HG03439 (cell line): ENCODE measurements around the gene LMAN1L.

Experiments
- ATAC-seq: cut with Tn5 transposase; IDR thresholded peaks from one replicate; pipeline ENCODE4 v1.9.1; 2021; ENCODE audit warnings: mild to moderate bottlenecking, moderate library complexity; ENCODE audit not compliant: unreplicated experiment

The LMAN1L gene

DNA sequence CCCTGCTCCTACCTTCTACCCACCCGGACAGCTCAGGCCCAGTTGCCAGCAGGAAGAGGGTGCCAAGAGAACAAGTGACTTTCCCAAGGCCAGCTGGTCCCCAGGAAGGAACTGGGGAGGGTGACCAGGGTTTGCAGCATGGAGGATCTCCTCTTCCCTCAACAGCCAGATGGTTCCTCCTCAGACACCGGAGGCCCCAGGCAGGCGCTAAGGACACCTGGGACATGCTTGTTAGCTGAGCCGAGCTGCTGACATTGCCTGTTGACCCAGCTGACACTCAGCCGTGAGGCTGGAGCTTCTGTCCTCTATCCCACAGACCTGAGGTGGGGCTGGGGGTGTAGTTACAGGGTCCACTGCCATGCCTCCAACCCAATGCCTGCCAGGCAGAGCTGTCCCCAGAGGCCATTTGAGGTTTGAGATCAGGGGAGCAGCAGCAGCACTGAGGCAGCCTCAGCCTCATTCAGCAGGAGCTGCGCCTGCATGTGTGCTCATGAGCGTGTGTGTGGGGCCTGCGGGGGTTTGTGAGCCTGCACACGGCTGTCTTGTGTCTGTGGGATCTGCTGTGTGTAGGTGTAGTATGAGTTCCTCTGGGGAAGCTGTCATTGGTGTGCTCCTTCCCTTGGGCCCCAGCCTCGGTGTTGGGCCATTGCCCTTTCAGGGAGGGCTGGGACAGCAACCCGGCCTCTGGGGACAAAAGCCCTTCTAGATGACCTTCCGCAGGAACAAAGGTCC, 20.9 kb downstream of the LMAN1L start:
- ATAC-seq: no peak

DNA sequence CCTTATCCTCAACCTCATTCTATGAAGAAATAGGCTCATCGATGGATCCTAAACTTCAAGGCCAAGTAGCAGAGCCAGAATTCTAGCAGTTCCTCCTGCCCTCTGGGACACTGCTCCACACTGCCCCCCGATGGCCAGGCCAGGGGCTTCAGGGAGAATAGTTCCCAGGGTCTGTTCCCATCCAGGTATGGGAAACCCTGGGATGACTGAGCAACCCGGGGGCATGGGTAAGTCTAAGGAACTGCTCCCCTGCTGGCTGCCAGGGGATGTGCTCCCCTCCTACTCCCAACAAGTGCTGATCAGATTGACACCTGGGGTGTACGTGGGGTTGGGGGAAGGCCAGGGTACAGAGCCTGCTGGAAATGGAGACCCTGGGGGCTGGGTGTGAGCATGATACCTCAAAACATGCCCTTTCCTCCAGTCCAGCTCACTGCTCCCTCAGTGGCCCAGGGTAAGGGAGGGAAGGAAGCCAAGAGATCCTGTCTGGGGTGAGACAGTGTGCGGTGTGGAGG, 22.7 kb downstream of the LMAN1L start:
- ATAC-seq: no peak

DNA sequence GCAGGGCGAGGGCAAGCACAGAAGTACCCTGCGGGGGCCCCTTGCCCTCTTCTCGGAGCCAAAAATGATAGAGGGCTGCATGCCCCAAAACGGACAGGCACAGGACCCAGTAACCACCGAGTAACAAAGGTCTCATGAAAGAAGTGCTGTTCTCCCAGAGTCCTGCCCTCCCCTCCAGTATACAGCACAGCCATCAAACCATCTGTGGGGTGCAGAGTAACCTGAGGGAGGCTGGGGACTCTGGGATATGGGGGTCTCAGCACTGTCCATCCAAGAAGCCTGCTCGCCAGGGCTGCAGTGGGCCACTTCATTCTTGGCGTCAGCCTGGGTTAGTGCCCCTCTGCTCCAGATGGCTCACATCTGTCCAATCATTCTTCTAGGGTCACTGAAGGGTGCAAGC, 24.2 kb downstream of the LMAN1L start:
- no peak for ATAC-seq

DNA sequence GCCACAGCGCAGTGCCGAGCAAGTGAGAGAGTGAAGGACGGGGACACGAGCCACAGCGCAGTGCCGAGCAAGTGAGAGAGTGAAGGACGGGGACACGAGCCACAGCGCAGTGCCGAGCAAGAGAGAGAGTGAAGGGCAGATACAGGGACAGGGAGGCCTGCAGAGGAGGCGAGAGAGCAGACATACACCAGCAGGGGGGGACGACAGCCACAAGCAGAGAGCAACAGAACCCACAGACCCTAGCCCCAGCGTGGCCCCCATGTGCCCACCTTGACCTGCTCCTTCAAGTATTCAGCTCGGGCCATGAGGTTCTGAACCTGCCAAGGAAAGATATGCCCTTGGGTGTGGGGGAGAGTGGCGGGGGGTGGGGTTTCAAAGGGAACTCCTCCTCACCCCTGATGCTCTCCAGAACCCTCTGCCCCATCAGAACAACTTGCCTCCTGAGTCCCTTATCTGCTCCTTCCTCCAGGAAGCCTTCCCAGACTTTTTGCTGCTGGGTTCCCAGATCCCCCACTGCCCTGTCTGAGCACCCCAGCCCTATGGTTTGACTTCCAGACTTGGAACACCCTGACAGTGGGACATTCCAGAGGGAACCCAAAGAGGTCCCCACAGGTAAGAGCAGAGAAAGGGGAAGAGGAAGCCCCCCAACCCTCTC, 25.0 kb downstream of the LMAN1L start:
- no peak for ATAC-seq

DNA sequence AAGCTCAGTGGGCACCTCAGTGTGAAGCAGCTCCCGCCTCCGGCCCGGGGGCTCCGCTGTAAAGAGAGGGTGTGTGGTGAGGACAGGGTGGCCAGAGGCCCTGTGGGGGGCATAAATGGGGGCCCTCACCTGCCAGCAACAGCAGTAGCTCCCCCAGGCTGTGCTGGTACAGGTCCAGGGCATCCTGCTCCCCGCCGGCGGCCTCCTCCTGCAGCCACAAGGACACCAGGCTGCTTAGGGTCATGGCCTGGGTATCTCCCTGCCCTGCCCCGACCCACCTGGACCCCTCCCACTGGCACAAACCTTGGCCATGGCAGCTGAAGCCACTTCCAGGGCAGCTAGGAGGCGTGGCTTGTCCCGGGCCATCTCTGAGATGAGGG, 25.5 kb downstream of the LMAN1L start:
- ATAC-seq: no peak

DNA sequence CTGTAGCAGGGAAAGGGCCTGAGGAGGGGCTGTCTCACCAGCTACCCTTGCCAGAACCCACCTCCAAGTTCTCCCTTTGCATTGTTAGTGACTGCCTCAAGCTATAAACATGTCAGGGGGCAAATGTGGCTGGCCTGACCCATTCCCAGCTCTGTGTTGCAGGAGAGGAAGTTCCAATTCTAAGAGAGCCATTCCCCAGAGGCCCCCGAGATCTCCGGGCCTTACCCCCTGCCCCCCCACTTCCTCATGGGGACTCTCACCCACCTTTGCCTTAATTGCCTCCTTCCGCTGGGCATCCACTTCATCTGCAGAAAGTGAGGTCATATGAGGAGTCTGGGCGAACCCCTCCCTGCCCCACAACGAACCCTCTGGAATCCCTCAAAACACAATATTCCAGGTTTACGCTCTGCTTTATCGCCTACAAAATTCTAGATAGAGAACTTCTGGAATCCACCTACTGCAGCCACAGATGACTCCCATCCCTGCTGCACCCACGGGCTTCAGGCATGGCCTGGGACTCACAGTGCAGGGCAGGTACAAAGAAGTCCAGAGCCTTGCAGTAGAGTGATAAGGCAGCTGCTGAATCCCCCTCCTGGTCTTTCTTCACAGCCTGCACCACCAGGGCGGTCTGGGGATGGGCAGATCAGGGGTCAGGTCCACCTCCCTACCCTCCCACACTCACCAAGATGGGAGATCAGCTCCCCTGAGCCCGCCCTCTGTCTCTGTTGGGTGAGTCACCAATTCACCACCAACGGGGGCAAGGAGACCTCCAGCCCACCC, 26.3 kb downstream of the LMAN1L start:
- ATAC-seq: no peak

DNA sequence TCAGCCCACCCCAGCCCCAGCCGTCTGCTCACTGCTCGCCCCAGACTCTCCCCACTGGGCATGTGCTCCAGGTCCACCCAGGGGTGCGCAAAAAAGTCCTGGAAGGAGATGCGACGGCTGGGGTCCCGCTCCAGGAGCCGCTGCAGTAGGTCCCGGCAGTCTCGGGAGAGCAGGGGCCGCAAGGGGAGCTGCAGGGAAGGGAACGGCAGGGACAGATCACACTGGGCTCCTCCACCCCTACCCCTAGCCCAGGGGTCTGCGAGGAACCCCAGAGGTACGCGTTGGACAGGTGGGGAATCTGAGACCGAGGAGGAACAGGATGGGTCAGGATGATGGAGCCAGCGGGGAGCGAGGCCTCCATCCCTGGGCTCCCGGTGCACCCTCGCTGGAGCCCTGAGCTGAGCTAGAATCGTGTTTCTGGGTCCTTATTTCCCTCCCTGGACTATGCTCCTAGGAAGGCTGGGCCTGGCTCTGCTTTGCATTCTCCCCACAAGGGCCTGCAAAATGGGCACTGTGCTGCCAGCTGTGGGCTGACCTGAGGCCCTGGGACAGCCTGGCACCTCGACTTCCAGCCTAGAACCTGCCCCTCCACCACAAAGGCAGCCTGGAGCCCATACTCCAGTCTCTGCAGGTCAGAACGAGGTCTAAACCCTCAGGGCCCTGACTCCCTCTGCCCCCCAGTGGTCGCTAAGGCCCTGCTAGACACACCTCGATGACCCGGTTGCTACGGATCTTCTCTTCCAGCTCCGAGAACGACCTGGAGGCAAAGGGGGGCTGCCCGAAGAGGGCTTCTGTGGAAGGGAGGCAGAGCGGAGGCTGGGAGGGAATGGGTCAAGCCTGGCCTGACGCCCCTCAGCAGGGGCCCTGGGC, 27.1 kb downstream of the LMAN1L start:
- no peak for ATAC-seq

DNA sequence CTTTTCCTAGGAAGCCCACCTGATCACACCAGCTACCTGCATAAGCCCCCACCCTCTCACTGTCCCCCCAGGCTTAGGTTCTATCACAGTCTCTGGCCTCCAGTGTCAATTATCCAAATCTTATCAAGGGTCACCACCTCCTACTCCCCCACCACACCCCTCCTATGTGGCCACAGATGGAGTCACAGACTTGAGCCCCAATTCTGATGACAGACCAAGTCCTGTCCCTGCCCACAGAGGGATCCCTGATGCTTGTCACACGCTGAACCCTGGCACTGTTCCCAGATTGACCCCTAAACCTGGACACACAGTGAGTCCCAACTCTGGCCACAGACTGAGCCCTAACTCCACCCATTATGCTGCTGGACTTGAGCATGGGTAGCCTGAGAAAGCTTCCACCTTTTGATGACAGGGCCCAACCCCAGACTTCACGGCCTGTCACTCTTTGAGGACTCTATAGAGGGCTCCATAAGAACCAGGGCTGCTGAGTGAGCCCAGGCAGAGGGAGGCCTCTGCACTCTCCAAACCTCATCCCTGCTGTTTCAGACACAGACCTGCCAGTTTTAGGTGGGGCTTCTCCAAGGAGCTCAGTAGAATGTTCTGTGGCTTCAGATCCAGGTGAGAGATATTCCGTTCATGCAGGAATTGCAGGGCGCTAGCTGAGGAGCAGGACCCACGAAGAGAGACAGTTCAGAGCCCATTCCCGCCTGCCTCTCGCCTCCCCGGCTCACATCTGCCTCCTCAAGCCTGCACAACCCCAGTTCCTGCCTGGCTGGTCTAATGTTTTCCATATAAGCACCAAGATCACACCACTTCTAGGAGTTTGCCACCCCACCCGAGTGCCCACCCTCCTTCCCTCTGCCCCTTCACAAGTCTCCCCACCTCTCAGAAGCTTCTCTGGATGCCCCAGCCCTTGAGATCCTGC, 28.5 kb downstream of the LMAN1L start:
- no peak for ATAC-seq

DNA sequence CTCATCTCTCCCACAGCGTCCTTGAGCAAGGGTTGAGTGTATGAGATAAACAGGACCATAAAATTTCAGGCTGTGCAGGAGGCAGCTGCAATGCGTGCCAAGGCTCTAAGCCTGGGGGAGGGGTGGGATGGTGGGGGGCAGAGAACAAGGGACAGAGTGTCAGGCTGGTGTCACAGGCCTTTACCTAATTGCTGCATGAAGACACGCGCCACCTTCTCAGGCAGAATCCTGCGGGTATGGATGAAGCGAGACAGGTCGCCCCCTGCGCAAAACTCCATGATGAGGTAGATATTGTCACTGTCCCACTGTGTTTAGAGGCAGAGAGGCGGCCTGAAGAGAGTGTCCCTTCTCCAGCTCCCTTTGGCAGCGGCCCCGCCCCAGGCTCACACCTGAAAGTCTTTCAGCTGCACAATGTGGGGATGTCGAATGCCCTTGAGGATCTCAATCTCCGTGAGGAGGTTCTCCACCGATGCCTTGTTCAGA, 29.3 kb downstream of the LMAN1L start:
- no peak for ATAC-seq

DNA sequence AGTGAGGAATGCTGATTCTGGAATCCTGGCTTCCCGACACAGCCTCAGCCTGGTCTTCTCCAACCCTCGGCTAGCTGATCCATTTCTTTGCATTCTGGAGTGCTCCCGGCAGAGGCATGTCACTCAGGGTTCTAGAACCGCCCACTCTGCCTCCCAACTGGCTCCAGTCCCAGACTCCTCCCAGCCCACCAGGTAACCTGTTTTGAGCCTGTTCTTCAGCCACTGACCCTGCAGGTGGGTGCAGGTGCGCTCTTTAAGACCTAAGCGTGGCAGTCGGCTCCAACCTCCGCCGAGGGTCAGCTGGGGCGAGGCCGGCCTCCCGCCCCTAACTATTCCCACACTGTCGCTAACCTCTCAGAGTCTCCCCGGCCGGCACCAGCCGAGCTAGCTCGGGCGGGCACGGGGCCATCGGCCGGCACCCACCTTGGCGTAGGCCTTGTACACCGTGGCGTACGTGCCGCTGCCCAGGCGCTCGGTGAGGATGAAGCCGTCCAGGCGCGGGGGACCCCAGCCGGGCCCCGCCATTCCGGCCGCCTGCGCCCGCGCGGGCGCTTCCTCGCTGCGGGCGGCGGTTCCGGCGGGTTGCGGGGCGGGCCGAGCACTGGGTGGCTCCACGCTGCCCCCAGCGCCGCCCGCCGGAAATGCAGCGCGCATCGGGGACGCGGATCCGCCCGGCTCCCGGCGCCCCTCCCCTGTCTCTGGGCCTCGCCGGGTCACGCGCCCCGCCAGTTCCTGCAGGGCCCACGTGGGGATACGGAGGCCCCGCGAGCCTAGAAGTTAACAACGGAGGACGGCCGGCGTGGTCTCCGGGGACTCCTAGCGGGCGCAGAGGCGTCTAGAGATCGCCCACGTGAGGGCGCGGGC, 30.2 kb downstream of the LMAN1L start, which contains the start of gene ULK3:
Gene ULK3, minus strand, starts transcription at position 576 of the 864 bp plus-strand sequence. Its CDS starts 51 bp downstream, at position 525.
- ATAC-seq: peak; percentile 81

DNA sequence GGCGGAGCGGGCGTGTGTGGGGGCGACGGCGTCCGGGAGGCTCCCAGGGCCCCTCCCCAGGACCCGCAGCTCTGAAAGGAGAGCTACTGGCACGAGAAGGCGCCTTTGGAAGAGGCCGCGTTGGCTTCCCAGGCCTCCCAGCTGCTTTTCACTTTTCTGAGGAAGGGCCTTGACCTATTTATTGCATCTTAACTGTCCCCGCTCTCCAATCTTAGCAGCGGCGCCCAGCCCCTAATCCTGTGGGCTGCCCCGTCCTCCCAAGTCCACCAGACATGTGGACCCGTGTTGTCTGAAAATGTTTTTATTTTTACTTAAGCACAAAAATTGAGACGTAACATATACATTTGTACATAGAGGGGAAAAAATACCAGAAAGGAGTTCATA, 30.8 kb downstream of the LMAN1L start:
- no peak for ATAC-seq

DNA sequence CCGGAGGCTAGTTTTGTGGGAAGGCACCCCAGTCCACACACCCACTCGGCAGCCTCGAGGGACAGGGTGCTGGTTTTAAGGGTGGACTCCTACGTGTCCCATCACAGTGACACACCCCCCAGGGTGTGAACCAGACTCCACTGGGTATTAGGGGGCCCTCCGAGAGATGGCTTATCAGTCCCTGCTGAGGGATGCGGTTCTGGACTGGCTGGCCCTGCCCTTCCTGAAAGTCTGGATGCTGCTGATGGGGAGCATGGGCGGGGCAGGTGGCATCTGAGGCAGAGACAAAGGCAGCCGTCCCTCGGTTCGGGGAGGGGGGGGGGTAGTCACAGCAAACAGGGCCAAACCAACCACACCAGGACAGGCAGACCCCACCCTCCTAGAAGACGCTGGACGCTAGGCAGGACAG, 31.3 kb downstream of the LMAN1L start:
- no peak for ATAC-seq

DNA sequence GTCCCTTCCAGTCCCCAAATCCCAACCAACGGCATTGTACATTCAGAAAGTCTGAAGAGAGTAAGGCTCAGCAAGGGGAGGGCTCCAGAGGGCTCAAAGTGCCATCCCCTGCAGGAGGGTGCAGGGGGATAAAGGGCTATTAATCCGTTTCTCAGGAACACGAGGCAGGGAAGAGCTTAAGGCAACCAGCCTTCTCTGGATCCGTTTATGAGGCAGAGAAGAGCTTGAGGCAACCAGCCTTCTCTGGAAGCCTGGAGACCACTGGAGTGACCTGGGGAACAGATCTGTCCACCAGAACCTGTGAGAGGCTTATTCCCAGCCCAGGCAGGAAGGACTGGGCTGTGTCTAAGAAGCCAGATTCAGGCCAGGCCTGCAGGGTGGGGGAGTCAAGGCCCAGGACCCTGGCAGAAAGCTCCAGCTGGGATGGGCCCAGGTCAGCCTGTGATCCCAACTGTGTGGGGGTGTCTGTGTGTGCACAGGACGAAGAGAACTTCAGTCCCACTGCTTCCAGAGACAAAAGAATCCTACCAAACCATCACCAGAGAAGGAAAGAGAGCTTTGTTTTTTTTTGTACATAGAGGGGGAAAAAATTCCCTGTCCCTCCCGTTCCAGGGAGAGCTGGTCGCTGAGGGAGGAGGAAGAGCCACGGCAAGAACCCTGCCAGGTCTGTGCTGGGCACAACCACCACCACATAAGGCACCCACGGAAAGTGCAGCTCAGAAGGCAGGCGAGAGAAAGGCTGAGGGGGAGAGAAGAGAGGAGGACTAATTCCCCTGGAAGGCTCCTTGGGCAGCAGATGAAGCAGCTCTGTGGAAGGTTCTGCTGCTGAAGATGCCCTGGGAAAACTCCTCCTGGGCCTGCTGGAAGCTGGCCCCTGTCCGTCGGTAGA, 31.9 kb downstream of the LMAN1L start:
- ATAC-seq: no peak

DNA sequence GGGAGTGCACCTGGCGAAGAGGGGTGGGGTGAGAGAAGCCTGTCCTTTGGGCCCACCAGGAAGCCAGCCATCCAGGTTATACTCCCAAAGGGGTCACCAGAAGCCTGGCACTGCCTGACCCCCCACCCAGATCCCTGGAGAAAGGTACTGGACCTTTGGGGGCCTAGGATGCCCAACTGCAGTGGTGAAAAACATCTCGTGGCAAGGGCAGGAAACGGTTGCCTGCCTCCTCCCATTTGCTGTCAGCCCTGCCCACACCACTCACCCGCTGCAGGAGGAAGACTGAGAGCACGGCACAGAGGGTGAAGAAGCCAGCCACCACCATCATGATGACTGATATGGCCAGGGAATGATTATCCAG, 32.6 kb downstream of the LMAN1L start:
- no peak for ATAC-seq

DNA sequence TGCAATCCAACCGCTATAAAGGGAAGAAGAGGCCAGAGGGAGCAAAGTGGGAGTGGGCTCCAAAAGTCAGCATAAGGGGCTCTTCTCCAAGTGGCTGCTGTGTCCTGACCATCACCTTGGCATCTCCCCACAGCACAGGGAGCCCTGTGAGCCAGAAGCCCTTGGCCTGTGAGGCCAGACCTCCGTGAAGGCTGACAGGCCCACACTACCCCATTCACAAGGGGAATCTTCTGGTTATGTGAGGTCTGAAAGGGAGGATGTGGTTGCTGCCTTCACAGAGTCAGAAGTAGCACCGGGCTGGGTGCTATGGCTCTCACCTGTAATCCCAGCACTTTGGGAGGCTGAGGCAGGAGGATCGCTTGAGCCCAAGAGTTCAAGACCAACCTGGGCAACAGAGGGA, 32.9 kb downstream of the LMAN1L start:
- ATAC-seq: no peak

DNA sequence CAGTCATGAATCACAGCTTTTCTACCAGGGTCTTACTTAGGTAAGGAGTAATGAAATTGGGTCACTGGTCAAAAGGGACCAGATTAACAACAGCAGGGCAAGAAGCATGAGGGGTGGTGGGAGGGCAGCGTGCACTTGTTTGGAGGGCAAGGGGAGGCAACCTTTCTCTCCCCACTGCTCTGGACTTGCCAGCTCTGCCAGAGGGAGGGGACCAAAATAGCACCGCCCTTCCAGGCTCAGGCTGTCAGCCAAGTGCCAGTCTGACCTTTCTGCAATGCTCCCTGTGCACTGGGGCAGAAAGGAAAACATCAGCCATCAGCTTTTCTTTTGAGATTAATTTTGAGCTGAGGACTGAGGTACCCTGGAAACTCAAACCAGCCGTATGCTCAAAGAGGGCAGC, 34.8 kb downstream of the LMAN1L start:
- no peak for ATAC-seq

DNA sequence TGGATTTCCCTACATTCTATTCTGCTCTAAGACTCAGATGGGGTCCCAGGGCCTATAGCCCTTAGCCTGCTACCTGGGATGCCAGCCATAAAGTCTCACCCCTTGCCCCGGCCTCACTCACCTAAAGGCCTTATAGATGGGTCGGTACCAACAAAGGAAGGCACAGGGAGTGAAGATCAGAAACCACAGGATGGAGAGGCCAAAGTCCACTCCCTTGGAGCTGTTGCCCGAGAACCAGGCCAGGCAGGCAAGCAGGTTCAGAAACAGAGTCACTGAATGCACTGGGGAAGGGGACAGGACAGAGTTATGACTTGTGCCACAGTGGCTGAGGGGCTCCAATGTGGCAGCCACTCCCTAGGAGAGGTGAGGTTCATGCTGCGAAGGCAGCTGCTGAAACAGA, 37.8 kb downstream of the LMAN1L start:
- no peak for ATAC-seq

DNA sequence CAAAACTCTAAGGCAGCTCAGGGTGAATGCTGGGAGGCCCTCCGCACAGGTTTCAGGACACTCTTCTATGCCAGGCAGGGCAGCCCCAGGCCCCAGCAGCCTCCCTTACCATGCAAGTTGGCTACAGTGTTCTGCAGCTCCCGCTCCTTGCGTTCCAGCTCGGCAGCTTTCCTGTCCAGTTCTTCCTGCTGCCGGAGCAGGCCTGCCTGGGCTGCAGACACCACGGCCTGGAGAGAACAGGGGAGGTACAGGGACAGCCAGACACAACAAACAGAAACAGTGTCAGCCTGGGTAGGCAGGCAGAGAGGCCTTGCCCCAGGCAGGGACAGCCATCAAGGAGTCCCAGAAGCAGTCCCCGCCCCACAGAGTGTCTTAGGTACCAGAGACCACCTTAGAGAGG, 39.3 kb downstream of the LMAN1L start:
- no peak for ATAC-seq
